Measurements from ENCODE around the gene SCN4A. TPM values are rescaled to one million over a fixed set of nuclear protein-coding genes. Genes with fewer than 3 reads are reported as not detected.
A peak's percentile ranks its signal among the peaks of the same experiment; 100 is the strongest.
"Not testable (repeated sequence)": the region's sequence is repeated elsewhere in the genome, so short reads cannot be mapped to it uniquely, and the experiment has no call there.

SCN4A gene
- polyA plus RNA-seq, 2 of the 4 experiments (the other 2 are of a cell fraction), result 0.03 to 0.06 TPM

DNA sequence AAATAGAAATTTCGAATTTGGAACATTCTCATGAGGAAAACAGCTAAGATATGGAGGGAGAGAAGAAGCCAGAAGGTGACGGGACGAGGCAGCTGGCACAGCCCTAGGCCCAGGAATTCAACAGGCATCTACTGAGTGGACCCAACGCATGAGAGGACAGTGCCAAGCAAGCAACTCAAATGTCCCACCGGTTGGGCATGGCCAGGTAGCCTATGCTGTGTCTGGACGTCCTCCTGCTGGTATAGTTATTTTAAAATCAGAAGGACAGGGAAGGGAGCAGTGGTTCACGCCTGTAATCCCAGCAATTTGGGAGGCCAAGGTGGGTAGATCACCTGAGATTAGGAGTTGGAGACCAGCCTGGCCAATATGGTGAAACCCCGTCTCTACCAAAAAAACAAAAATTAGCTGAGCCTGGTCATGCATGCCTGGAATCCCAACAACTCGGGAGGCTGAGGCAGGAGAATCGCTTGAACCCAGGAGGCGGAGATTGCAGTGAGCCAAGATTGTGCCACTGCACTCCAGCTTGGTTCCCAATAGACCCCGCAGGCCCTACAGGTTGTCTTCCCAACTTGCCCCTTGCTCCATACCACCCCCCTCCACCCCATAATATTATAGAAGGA lies 56.0 kb downstream of the SCN4A start (continued):
- TF ChIP-seq HOXB13 (CRISPR knock-in tag; IDR thresholded peaks at IDR 0.05; ENCODE audit: low read depth) (no peak), HDAC2 (IDR thresholded peaks at IDR 0.05) (no peak), NPAS2 (CRISPR knock-in tag; IDR thresholded peaks at IDR 0.05; ENCODE audit: borderline replicate concordance) (no peak), SMC3 (IDR thresholded peaks at IDR 0.05) (no peak), NFE2L2 (conservative IDR thresholded peaks at IDR 0.05; ENCODE audit: low read length) (no peak), ZSCAN20 (CRISPR knock-in tag; IDR thresholded peaks at IDR 0.05) (no peak), FOXS1 (CRISPR knock-in tag; IDR thresholded peaks at IDR 0.05) (no peak)
- TF ChIP-seq, protein P1, sequence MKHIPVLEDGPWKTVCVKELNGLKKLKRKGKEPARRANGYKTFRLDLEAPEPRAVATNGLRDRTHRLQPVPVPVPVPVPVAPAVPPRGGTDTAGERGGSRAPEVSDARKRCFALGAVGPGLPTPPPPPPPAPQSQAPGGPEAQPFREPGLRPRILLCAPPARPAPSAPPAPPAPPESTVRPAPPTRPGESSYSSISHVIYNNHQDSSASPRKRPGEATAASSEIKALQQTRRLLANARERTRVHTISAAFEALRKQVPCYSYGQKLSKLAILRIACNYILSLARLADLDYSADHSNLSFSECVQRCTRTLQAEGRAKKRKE (CRISPR knock-in tag; IDR thresholded peaks at IDR 0.05; ENCODE audit: low read depth), result no peak

DNA sequence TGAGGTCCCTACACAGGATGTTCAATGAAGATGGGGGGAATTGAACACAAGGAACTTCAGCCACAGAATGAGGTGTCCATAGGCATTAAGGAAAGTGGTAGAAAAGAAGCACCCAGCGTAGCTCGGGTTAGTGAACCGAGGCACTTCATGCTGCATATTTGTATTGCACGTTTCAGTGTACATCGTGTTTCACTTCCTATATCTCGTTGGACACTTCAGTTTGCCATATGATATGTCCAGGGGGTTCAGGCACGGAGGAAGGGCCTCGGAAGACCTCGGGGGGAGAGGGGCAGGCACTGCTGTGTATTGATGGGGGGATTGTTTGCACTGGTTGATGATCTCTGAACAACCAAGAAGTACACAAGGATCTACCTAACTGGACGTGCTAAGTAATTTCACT lies 57.0 kb downstream of the SCN4A start:
- H3K4me1 ChIP-seq; H3K4me2 ChIP-seq; FAIRE-seq; ATAC-seq; H3K27ac ChIP-seq; H3K9me3 ChIP-seq; H3K4me3 ChIP-seq; DNase-seq (ENCODE audit: low read depth in 1 of 2, low spot score in 1 of 2): not testable (repeated sequence)
- WGBS (ENCODE audit: missing lambda C conversion rate), result 22% methylated on average over 10 of the region's 10 CpGs
- ChIA-PET POLR2A (interaction anchor here (0.6 kb wide), 1 partner anchor 55 kb away, joined by 3 read pairs; no protein-coding TSS in a partner anchor), CTCF (interaction anchor here (1.0 to 16.7 kb wide), 8 partner anchors 11 to 217 kb away, joined by 3 to 386 read pairs (median 40); partner anchors contain the start of genes ERN1 and ICAM2)

DNA sequence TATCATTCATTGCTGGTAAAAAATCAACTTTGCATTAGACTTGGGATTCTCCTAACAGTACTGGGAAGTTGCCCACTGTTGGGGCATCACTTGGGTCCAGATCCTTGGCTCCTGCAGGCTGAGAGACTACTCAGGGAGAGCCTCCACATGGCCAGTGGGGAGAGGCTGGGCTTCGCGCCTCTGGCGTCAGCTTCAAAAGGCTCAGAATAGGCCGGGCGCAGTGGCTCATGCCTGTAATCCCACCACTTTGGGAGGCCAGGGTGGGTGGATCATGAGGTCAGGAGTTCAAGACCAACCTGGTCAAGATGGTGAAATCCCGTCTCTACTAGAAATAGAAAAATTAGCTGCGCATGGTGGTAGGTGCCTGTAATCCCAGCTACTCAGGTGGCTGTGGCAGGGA lies 58.2 kb downstream of the SCN4A start:
- FAIRE-seq (no peak), ATAC-seq (no peak), DNase-seq (ENCODE audit: low read depth in 1 of 2, low spot score in 1 of 2) (no peak)
- Histone ChIP-seq H3K4me3 (no peak overlapping the region), H3K27ac (no peak overlapping the region), H3K4me2 (no peak overlapping the region), H3K4me1 (no peaks in the 10 kb centered on the region; the same call in 2 of the 3 replicates), H3K9me3 (no peaks in the 10 kb centered on the region)
- POLR2A ChIA-PET, result no interaction called here
- TF ChIP-seq FOXS1 (CRISPR knock-in tag; IDR thresholded peaks at IDR 0.05) (no peak), MAFK (IDR thresholded peaks at IDR 0.05; ENCODE audit: partially characterized antibody) (no peak), KDM5A (IDR thresholded peaks at IDR 0.05) (no peak), TFCP2L1 (CRISPR knock-in tag; IDR thresholded peaks at IDR 0.05) (no peak), NR3C1 (IDR thresholded peaks at IDR 0.05) (no peak), FOSL2 (IDR thresholded peaks at IDR 0.05) (no peak), FOSL2 (CRISPR knock-in tag; IDR thresholded peaks at IDR 0.05) (no peak), POLR2A (IDR thresholded peaks at IDR 0.05; ENCODE audit: low read length) (no peak), HDAC2 (IDR thresholded peaks at IDR 0.05) (no peak)
- TF ChIP-seq, protein P1 (CRISPR knock-in tag; IDR thresholded peaks at IDR 0.05; ENCODE audit: low read depth), result no peak
- 89% methylated on average over 7 of the region's 7 CpGs for WGBS (ENCODE audit: missing lambda C conversion rate)
- CTCF ChIA-PET, result interaction anchor here (0.6 to 16.7 kb wide), 6 partner anchors 9 to 380 kb away, joined by 3 to 386 read pairs (median 37); partner anchors contain the start of genes ERN1 and ICAM2

DNA sequence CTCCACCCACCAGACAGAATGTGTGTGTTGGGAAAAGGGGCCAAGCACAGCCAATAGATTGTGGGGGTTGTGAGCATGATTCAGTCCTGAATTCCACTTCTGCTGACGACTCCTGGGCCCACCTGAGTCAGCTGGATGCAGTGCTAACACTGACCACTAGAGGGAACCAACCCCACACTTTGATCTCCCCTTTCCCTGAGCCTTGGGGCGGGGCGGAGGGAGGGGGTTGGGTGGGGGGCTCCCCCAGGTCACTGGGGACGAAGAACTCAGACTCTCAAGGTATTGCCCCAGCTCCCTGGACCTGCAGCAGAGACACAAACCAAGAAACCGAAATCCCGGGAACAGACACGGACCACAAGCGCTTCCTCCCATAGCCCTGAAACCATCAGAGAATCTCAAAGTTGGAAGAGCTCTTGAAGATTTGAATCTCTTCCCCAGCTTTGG lies 61.0 kb downstream of the SCN4A start:
- peak; percentile 63 to 84; a peak in 3 of 6 replicates for ATAC-seq
- WGBS (ENCODE audit: missing lambda C conversion rate), result 46% methylated on average over 7 of the region's 8 CpGs
- Histone ChIP-seq H3K27ac (no peak overlapping the region), H3K4me2 (no peak overlapping the region), H3K4me1 (no peaks in the 10 kb centered on the region), H3K9me3 (no peaks in the 10 kb centered on the region), H3K4me3 (no peak overlapping the region)
- POLR2A ChIA-PET, result no interaction called here
- CTCF ChIA-PET, result interaction anchor here (0.7 to 16.7 kb wide), 54 partner anchors 8 to 518 kb away, joined by 3 to 386 read pairs (median 6); partner anchors contain the start of genes CD79B, ERN1, GH1 and ICAM2
- FAIRE-seq, result no peak
- DNase-seq (ENCODE audit: low read depth in 1 of 2, low spot score in 1 of 2), result peak; percentile 41 to 63
- TF ChIP-seq EHMT2 (IDR thresholded peaks at IDR 0.05; ENCODE audit: low read depth) (no peak), HDAC2 (IDR thresholded peaks at IDR 0.05) (no peak), MAZ (IDR thresholded peaks at IDR 0.05; ENCODE audit: borderline replicate concordance, low read depth, low read length) (peak; percentile 32; the same call in 1 of the 2 replicates), TP53 (CRISPR knock-in tag; IDR thresholded peaks at IDR 0.05) (no peak), PHF8 (IDR thresholded peaks at IDR 0.05; ENCODE audit: borderline replicate concordance, low read depth) (no peak), SREBF2 (IDR thresholded peaks at IDR 0.05) (no peak), MAFK (IDR thresholded peaks at IDR 0.05; ENCODE audit: partially characterized antibody) (no peak), ZSCAN20 (CRISPR knock-in tag; IDR thresholded peaks at IDR 0.05) (no peak), EHF (CRISPR knock-in tag; IDR thresholded peaks at IDR 0.05) (no peak), RCOR1 (IDR thresholded peaks at IDR 0.05; ENCODE audit: low read depth, low read length) (no peak), ZFP36 (IDR thresholded peaks at IDR 0.05; ENCODE audit: borderline replicate concordance, partially characterized antibody) (no peak)
- TF ChIP-seq, protein P2, sequence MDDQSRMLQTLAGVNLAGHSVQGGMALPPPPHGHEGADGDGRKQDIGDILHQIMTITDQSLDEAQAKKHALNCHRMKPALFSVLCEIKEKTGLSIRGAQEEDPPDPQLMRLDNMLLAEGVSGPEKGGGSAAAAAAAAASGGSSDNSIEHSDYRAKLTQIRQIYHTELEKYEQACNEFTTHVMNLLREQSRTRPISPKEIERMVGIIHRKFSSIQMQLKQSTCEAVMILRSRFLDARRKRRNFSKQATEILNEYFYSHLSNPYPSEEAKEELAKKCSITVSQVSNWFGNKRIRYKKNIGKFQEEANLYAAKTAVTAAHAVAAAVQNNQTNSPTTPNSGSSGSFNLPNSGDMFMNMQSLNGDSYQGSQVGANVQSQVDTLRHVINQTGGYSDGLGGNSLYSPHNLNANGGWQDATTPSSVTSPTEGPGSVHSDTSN (IDR thresholded peaks at IDR 0.05), result no peak
- TF ChIP-seq, protein P3, sequence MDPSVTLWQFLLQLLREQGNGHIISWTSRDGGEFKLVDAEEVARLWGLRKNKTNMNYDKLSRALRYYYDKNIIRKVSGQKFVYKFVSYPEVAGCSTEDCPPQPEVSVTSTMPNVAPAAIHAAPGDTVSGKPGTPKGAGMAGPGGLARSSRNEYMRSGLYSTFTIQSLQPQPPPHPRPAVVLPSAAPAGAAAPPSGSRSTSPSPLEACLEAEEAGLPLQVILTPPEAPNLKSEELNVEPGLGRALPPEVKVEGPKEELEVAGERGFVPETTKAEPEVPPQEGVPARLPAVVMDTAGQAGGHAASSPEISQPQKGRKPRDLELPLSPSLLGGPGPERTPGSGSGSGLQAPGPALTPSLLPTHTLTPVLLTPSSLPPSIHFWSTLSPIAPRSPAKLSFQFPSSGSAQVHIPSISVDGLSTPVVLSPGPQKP (IDR thresholded peaks at IDR 0.05; ENCODE audit: low read depth, low read length), result no peak
- TF ChIP-seq, protein P4, sequence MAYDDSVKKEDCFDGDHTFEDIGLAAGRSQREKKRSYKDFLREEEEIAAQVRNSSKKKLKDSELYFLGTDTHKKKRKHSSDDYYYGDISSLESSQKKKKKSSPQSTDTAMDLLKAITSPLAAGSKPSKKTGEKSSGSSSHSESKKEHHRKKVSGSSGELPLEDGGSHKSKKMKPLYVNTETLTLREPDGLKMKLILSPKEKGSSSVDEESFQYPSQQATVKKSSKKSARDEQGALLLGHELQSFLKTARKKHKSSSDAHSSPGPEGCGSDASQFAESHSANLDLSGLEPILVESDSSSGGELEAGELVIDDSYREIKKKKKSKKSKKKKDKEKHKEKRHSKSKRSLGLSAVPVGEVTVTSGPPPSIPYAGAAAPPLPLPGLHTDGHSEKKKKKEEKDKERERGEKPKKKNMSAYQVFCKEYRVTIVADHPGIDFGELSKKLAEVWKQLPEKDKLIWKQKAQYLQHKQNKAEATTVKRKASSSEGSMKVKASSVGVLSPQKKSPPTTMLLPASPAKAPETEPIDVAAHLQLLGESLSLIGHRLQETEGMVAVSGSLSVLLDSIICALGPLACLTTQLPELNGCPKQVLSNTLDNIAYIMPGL (CRISPR knock-in tag; IDR thresholded peaks at IDR 0.05; ENCODE audit: borderline replicate concordance), result no peak
